GM19240 (cell line): ENCODE measurements around the gene HOTAIR.

Experiments
- DNase-seq: peaks from one replicate; pipeline ENCODE4 v3.0.0; 2011; ENCODE audit warnings: low spot score; ENCODE audit not compliant: insufficient read length

HOTAIR gene

DNA sequence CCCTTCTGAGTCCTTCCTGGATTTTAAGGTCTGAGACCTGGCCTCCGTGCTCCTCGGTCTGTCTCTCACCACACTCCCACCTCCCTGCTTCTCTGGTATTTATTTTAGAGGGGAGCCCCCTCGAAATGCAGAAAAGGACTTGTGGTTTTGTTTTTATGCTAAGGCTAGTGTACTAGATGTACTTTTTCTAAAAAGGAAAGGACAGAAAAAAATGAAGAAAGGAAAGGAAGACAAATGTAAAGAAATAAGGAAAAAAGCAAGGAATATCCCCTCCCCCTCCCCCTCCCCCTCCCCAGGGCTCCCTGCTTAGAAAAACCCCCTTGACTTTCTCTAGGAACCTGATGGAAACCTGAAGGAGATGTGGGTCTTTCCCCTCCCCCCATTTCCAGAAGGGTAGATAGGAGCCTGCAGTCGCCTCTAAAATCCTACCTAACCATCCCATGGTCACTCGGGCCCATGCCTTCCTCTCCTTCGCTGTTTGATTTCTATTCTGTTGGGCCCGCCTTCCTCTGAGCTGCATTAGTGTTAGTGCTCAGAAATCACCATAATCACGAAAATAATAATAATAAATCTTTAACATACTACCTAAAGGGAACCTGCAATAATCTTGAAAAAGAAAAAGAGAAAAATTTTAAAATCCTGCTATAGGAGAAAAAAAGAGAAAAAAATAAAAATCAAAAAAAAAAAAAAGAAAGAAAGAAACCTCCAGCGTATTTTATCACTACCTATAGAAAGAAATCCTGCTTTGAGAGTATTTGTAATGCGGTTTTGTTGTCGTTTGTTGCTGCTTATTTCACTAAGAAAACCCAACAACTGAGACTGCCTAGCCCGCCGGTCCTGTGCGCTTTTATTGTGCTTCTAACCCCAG lies 37.1 kb upstream of the HOTAIR start:
- no peak for DNase-seq

DNA sequence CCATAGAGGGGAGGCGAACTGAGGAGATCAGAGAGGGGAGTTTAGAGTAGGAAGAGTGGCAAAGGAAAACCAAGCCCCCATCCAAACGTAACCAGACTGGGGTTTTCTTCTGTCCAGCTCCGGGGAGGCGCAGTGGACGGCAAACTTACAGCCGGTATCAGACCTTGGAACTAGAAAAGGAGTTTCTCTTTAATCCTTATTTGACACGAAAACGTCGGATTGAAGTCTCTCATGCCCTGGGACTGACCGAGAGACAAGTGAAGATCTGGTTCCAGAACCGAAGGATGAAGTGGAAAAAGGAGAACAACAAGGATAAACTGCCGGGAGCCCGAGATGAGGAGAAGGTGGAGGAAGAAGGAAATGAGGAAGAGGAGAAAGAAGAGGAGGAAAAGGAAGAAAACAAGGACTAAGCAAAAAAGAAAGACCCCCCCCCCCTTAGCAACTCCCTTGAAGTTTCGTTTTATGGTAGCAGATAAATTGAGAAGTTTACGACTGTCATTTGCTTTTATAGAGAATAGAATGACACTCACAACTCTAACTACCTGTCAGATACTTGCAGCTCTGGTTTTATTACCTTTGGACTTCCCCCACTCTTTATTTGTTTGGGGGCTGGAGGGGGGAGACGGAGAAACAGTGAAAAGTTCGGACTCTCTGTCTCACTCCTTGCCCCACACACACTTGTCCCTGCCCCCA lies 36.4 kb upstream of the HOTAIR start:
- DNase-seq: no peak

DNA sequence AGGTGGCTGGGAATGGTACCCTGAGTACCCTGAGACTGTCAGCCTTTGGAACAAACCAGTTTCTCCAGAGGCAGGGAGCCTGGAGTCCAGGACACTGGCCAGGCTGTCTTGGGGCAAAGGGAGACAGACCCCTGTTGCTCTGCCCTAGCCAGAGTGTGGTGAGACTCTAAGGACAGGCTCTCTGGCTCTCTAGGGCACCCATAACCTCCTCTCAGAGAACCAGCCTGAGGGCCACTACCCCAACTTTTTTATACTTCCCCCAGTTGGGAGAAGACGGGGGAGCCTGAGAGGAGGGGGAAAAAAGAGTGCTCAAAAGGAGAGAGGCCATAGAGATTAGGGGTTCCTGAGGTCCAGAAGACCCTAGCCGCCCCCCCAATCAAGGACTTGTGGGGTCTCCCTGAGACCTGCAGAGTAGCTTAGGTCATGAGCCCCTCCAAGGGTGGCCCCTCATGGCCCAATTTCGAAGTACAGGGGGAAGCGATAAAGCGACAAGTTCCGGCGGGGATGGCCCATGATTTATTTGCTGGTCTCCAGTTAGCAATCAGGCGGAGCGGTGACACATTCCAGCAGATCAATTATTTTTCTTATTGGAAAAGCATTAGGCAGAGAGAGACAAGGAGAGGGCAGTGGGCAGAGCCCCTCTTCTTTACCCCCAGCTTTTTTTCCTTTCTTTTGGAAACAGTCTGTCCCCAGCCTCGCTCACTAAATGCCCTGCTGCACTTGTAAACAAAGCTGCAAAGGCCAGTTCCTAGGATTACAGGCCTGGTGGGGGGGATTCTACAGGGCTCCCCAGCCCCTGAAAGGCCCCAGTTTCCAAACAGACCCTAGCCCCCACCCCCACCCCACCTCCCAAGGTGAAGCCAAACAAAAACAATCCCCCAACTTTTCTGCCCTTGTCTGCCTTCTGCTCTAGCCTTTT lies 35.6 kb upstream of the HOTAIR start:
- DNase-seq: no peak

DNA sequence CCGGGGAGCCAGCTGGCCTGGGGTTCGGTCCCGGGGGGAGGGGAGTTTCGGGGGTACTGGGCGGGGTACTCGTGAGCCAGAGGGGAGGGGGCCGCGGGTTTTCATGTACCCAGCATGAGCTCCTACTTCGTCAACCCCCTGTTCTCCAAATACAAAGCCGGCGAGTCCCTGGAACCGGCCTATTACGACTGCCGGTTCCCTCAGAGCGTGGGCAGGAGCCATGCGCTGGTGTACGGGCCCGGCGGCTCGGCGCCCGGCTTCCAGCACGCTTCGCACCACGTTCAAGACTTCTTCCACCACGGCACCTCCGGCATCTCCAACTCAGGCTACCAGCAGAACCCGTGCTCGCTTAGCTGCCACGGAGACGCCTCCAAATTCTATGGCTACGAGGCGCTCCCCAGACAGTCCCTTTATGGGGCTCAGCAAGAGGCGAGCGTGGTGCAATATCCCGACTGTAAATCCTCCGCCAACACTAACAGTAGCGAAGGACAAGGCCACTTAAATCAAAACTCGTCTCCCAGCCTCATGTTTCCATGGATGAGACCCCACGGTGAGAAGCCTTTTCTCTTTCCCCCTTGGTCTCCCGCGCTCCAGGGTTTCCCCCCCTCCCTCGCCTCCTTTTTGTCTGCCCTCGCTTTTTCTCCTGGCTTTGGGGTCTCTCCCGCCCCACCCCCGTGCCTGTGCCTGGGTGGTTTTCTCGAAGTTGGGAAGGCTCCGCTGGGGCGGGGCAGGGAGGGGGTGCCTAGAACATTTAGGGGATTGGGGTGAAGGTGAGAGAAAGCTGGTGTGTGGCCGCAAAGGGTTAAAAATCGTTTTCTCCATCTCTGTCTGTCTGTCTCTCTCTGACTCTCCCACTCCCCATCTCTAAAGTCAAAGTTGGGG lies 34.7 kb upstream of the HOTAIR start:
- no peak for DNase-seq

DNA sequence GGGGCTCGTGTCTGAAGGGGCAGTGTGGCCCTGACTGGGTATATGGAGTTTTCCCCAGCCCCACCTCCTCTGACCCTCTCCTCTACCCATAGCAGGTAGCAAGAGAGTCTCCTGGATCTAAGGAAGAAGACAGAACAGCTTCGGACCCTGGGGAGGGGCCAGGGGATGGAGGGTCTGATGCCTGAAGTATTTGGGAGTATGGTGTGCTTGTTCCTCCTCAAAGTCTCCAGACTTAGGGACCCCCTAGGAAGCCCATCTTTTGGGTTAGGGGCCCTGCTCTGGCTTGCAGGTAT lies 33.5 kb upstream of the HOTAIR start:
- no peak for DNase-seq

DNA sequence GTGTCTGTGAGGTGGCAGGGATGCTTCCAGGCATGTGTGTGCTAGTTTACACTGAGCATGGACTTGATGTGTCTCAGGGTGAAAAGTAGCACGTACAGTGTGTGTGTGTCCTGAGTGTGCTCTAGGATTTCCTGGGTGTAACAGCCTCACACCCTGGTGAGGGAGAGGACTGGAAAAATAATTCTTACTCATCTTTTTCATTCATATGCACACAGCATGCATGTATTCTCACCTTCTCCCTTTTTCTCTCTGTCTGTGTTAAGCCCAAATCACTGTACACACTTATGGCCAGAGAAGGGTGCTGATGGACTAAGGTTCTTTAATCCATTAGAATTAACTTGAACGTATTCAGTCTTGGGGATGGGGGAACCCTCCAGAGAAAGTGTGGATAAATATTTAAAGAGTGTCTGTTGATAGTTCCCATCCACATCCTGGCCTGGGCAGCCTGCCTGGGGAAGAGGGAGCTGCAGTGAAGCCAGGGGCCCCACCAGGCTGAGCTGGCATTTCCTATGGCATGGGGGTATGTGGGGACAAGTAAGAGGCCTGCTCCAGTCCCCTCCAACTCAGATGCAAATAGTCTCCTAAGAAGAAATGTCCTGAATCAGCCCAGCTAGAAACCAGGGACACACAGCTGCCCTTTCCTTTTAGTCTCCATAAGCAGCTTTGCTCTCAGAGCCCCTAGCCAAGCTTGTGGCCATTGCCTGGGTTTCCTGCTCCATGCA lies 32.9 kb upstream of the HOTAIR start:
- DNase-seq: no peak

DNA sequence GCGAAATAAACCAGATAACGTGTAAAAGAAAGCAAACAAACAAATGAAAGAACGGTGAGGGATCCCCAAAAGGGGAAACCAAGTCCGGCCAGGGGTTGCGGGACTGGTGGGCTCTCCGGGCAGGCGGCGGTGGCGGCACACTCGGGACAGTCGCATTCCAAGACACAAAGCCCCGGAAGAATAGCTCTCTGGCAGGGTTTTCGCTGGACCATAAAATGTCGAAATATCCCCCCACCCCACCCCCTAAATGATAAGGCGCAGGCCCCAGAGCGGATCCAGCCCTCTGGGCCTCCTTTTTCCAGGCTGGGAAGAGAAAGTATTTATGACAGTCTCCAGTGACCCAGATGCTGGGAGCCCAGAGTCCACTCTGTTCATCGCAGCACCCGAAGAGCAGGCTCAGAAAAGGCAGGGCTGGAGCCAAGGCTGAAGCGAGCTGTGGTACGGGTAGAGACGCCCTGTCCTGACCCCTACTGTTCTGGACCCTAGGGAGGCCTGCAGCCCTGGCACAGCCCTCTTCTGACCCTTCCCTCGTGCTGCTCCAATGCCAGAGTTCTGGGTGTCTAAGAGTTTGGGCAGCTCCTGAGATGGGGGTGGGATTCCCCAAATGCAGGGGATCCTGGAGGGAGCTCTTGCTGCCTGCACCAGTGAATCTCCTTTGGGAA lies 31.9 kb upstream of the HOTAIR start:
- no peak for DNase-seq

DNA sequence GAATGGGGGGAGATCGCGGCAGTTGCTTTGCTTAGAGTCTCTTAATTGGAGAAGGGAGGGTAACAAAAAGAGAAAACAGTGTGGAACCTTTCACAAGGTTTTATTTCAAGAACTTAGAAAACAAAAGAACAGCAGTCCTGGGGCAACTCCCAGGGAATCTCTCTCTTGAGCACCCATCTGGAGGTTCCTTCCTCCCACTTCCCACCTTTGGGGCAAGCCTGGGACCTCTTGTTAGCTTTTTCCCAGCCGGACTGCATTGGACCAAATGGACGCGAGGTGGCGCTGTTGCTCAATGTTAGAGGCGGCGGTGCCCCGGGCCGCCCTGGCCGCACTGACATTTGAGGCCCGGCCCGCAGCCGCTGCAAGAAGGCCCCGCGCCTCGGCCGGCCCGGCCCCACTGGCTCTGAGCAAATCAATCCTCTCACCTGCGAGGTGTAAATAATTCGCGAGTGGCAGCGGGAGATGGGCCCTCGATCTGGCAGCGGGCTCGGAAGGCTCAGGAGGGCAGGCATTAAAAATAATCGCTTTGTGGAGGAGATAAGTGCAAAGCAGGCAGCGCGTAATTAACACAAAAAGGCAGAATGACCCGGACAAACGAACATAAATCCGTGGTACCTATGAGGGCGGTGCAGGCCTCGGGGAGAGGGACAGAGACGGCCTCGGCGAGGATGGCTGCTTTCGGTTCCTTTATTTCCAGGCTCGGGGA lies 31.3 kb upstream of the HOTAIR start:
- peak; percentile 85 for DNase-seq

DNA sequence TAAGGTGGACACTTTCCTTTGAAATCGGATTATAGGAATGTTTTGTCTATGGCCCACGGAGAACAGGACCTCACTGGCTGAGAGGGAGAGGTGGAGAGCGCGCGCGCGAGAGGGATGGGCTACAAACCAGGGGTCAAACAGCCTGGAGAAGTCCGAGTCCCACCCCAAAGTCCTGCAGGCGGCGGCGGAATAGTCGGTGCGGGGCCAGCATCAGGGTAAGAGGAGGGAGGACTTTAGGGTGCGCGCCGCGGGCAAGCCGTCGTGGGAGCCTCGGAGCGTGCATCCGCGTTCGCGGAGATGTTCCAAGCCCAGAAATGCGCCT lies 30.7 kb upstream of the HOTAIR start:
- DNase-seq: no peak

DNA sequence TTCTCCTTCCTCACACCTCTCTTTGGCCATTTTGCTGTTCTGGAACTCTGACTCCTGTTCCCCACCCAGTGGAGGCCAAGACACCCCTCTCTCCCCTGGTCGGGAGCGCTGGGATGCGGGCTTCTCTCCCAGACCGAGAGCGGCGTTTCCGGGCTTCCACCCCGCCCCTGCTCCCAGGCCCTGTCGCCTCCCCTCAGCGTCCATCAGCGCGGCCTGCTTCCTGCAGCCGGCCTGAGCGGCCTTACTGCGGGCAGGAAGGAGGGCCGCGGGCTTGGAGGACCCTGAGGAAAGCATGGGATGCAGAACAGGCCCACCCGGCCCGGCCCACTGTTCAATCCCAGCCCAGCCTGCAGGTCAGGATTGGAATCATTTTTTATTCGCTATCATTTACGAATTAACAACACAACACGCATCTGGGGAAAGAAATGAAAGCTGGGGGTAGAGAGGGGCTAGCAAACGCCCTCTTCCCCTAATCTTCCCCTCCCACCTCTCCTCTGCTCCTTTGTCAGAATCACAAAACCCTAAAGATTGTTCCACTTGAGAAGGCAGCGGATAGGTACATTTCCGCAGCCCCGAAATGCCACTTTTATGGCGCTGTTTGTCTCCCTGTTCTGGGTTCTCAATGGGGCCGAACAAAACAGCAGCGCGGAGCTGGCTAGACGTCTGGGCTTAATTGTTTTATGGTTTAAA lies 30.2 kb upstream of the HOTAIR start:
- DNase-seq: no peak

DNA sequence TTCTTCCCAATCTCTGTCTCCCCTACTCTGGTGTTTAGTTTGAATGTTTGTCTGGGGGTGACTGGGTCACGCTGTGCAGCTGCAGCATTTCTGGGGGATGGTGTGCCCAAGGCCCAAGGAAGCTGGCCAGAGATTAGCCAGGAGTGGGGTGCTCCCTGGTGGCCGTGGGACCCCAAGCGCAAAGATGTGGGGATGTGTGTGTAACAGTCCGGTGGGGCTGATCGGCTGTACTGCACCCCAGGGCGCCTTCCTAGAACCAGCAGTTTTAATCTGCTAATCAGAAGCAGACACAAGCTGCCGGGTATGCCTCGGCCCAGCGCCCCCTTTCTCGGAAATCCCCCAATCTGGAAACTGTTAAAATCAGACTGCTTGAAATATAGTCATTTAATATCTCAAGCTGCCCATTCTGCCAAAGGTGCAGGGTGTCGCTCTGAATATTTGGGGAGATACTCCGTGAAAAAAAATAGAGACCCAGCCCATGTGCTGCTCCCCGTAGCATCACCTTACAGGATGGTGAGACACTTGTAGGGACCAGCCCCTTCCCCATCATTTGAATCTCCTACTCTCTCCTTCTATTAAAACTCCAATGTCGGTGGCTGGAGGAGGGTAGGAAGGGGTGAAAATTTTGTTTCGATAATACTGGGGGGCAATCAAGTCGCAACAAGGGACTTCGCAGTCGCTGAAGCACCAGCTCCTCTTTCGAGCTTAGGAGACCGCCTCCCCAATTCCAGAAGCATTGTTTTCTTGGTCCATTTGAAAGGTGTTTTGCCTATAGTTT lies 29.5 kb upstream of the HOTAIR start:
- no peak for DNase-seq

DNA sequence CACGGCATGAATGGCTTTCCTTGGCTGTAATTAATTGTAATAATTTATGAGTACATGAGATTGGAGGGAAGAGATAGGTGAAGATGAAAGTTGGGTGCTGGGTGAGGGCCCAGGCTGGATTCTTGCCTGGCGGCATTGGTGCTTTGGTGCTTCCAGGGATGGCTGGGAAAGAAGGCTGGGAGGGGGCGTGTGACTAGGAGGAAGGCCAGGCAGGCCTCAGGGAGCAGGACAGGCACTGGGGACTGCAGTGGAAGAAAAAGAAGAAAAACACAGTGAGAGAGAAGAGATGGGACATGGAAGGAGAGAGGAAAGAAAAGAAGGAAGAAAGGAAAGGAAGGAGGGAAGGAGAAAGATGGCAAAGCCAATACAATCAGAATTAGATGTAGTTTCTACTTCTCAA lies 28.9 kb upstream of the HOTAIR start:
- no peak for DNase-seq

DNA sequence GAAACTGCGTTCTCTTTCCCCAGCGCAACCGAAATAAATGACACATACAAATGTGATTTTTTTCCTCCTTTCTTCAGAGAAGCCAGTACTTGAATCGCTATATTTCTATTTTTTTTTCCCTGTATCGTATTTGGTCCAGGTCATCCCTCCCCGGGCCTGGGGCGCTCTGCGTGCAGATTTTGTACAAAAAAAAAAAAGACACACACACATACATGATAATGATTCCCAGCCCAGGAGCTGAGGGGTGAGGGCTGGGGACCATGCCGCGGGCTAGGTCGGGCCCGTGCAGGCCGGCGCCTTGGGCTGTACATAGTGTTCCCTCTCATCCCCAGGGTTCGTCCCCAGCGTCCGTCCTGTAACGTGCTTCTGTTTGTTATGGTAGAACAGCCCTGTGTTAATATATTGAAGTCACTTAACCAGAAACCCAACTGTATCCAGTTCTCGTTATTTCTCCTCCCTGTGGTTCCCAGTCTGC lies 28.2 kb upstream of the HOTAIR start:
- DNase-seq: no peak

DNA sequence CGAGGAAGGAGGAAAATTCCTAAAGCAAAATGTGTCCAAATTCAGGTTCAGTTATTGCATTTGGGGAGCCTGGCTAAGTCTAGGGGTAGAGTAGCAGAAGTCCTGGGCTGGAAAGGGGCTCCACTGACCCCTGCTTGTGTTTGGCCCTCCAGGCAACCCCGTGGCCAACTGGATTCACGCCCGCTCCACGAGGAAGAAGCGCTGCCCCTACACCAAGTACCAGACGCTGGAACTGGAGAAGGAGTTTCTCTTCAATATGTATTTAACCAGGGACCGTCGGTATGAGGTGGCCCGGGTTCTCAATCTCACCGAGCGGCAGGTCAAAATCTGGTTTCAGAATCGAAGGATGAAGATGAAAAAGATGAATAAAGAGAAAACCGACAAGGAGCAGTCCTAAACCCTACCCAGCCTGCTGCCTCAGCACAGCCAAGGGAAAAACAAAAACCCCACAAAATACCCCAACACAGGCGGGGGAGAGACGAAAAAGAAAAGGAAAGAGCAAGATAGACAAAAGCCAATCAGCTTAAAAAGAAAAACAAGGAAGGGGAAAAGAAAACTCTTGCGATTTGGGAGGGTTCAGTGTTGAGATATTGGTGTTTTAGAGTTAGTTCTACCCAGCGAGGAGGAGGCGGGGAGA lies 27.6 kb upstream of the HOTAIR start:
- no peak for DNase-seq

DNA sequence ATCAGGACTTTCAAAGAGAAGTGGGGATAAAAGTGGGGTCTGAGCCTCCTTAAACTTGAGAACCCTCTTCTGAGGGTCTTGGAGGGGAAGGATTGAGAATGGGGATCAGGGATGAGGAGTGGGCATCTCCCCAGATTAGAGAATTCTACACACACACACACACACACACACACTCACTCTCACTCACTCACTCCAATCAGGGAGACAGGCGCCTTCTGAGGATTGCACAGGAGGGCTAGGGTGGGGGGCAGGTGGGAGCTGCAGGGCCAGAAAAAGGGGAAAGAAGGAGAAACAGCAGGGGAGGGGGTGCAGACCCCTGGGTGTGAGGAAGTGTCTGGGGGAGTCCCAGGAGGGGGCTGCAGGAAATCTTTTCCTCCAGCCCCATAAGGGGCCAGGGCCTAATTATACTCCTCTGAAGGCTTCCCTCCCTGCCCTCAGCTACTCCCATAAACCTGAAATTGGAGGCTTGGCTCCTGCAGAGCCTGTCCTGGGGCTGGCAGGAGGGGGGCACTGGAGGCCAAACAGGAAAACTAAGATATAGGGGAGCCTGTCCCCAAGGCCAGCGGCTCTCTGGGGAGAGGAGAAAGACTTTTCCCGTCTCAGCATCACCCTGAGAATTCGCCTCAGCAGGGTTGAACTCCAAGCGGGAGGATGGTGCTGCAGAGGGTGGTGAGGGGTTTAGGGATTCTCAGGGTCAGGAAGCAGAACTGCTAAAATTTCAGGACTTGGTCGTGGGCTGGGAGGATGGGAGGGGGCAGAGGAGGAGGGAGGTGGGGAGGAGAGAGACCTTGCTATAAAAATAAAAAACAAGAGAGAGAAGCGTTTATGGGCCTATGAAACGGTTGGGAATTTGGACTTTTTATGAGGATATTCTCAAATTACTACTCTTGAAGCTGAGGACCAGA lies 26.8 kb upstream of the HOTAIR start:
- DNase-seq: no peak
